WTC11 (cell line): ENCODE data around the gene KLK15.

ENCODE experiments used
- ATF3 ChIP-seq: sonication (generic); formaldehyde crosslinking; conservative IDR thresholded peaks from 2 replicates; pipeline ENCODE4 v1.8.1; 2022; ENCODE audit warnings: mild to moderate bottlenecking, missing genetic modification reagents
- CREB1 ChIP-seq: sonication (generic); formaldehyde crosslinking; IDR thresholded peaks from 2 replicates; pipeline ENCODE4 v1.8.0; 2023; ENCODE audit warnings: mild to moderate bottlenecking, missing genetic modification reagents
- CTCF ChIP-seq: fragments of 200-600 bp; IDR thresholded peaks from 2 replicates; pipeline ENCODE4 v1.8.0; 2022; ENCODE audit warnings: antibody characterized with exemption
- ETV6 ChIP-seq: sonication (generic); formaldehyde crosslinking; IDR thresholded peaks from 2 replicates; pipeline ENCODE4 v1.8.1; 2022; ENCODE audit warnings: mild to moderate bottlenecking, missing genetic modification reagents
- FOXK1 ChIP-seq: sonication (generic); formaldehyde crosslinking; IDR thresholded peaks from 2 replicates; pipeline ENCODE4 v1.8.0; 2022; ENCODE audit warnings: mild to moderate bottlenecking, moderate library complexity, missing genetic modification reagents
- HMGXB4 ChIP-seq: sonication (generic); formaldehyde crosslinking; IDR thresholded peaks from 2 replicates; pipeline ENCODE4 v1.8.1; 2023; ENCODE audit warnings: mild to moderate bottlenecking, moderate library complexity, missing genetic modification reagents
- NFE2L1 ChIP-seq: sonication (generic); formaldehyde crosslinking; IDR thresholded peaks from 2 replicates; pipeline ENCODE4 v1.8.1; 2023; ENCODE audit warnings: missing genetic modification reagents
- RELA ChIP-seq: sonication (generic); formaldehyde crosslinking; IDR thresholded peaks from 2 replicates; pipeline ENCODE4 v1.8.1; 2022; ENCODE audit warnings: missing genetic modification reagents, mild to moderate bottlenecking, borderline replicate concordance
- SMAD3 ChIP-seq: sonication (generic); formaldehyde crosslinking; IDR thresholded peaks from 2 replicates; pipeline ENCODE4 v1.8.0; 2022; ENCODE audit warnings: missing genetic modification reagents, mild to moderate bottlenecking, borderline replicate concordance
- TEAD1 ChIP-seq: sonication (generic); formaldehyde crosslinking; IDR thresholded peaks from 2 replicates; pipeline ENCODE4 v1.8.0; 2022; ENCODE audit warnings: mild to moderate bottlenecking, missing genetic modification reagents
- TP53 ChIP-seq: sonication (generic); formaldehyde crosslinking; IDR thresholded peaks from 2 replicates; pipeline ENCODE4 v1.8.1; 2023; ENCODE audit warnings: mild to moderate bottlenecking, missing genetic modification reagents
- ZNF263 ChIP-seq: sonication (generic); formaldehyde crosslinking; IDR thresholded peaks from 2 replicates; pipeline ENCODE4 v1.8.1; 2022; ENCODE audit warnings: low read depth, mild to moderate bottlenecking, moderate library complexity, missing genetic modification reagents
- ZNF416 ChIP-seq: fragments of 250-450 bp; sonication (Bioruptor Pico); IDR thresholded peaks from 2 replicates; pipeline ENCODE4 v1.9.0; 2021; ENCODE audit warnings: mild to moderate bottlenecking, inconsistent platforms
- ZNF512 ChIP-seq: sonication (generic); formaldehyde crosslinking; IDR thresholded peaks from 2 replicates; pipeline ENCODE4 v1.8.1; 2022; ENCODE audit warnings: missing genetic modification reagents, borderline replicate concordance

GRCh38 chr19:50851620-50852019 lies 18.2 kb upstream of the KLK15 start:
- TF ChIP-seq CTCF (no peak), FOXK1 (CRISPR knock-in tag) (no peak), RELA (CRISPR knock-in tag) (no peak), ZNF416 (CRISPR knock-in tag) (no peak), TP53 (CRISPR knock-in tag) (no peak), TEAD1 (CRISPR knock-in tag) (no peak), ETV6 (CRISPR knock-in tag) (no peak), NFE2L1 (no peak), ZNF263 (CRISPR knock-in tag) (no peak), CREB1 (CRISPR knock-in tag) (no peak), ZNF512 (CRISPR knock-in tag) (no peak), ATF3 (CRISPR knock-in tag) (no peak), HMGXB4 (CRISPR knock-in tag) (no peak), SMAD3 (CRISPR knock-in tag) (no peak)
